Chondrocyte (in vitro differentiated cells): ENCODE data around the gene ATP2C1. TPM values are rescaled to one million over a fixed set of nuclear protein-coding genes. Genes with fewer than 3 reads are reported as not detected.

Experiments used
- DNase-seq: peaks from one replicate; pipeline ENCODE4 v3.0.0; 2021; ENCODE audit warnings: mixed read lengths, low spot score
- H3K27ac Mint-ChIP-seq: one replicate; pipeline ENCODE4 v1.8.0; 2021; ENCODE audit warnings: mild to moderate bottlenecking, moderate library complexity, mixed read lengths; ENCODE audit not compliant: unreplicated experiment
- H3K27me3 Mint-ChIP-seq: 2 replicates; pipeline ENCODE4 v1.8.0; 2021; ENCODE audit warnings: low read depth, mixed read lengths
- H3K36me3 Mint-ChIP-seq: 2 replicates; pipeline ENCODE4 v1.8.0; 2021; ENCODE audit warnings: low read depth, mixed read lengths
- H3K4me1 Mint-ChIP-seq: 2 replicates; pipeline ENCODE4 v1.8.0; 2021; ENCODE audit warnings: low read depth, mild to moderate bottlenecking, mixed read lengths
- H3K4me3 Mint-ChIP-seq: one replicate; pipeline ENCODE4 v1.8.0; 2021; ENCODE audit warnings: mild to moderate bottlenecking, moderate library complexity, mixed read lengths; ENCODE audit not compliant: unreplicated experiment
- H3K9me3 Mint-ChIP-seq: 2 replicates; pipeline ENCODE4 v1.8.0; 2021; ENCODE audit warnings: low read depth, mixed read lengths
- CTCF ChIP-seq: fragments of 200-600 bp; sonication (generic); IDR thresholded peaks from 2 replicates; pipeline ENCODE4 v1.5.0; 2021; ENCODE audit warnings: antibody characterized with exemption, mild to moderate bottlenecking, moderate library complexity
- total RNA-seq: library from RNA; stranded (reverse); gene quantifications from 3 replicates; pipeline ENCODE4 v1.2.1, GENCODE V29; 2021

The ATP2C1 gene
- total RNA-seq, 1 donor from 2014 or later, result 64.3 TPM

- Mint-ChIP-seq H3K4me1 (peaks cover 32% of the 10 kb centered on the region), H3K9me3 (no peaks in the 10 kb centered on the region), H3K27ac (no peak overlapping the region), H3K4me3 (no peak overlapping the region), H3K36me3 (no peaks in the 10 kb centered on the region), H3K27me3 (no peaks in the 10 kb centered on the region)
- no peak for DNase-seq
- TF ChIP-seq CTCF, result no peak
Measured at GRCh38 chr3:130905551-130905950, 11.7 kb downstream of the ATP2C1 start.

GRCh38 chr3:130906374-130906995, 12.6 kb downstream of the ATP2C1 start:
- peaks cover 23% of the 10 kb centered on the region for H3K4me1 Mint-ChIP-seq
- H3K4me3 Mint-ChIP-seq, result no peak overlapping the region
- no peak for TF ChIP-seq CTCF
- H3K27ac Mint-ChIP-seq, result peak overlapping the region; percentile 4
- peaks cover 1% of the 10 kb centered on the region for H3K36me3 Mint-ChIP-seq
- no peaks in the 10 kb centered on the region for H3K27me3 Mint-ChIP-seq
- no peaks in the 10 kb centered on the region for H3K9me3 Mint-ChIP-seq
- no peak for DNase-seq

- Mint-ChIP-seq H3K4me3 (no peak overlapping the region), H3K9me3 (no peaks in the 10 kb centered on the region), H3K36me3 (peaks cover 1% of the 10 kb centered on the region), H3K4me1 (peaks cover 18% of the 10 kb centered on the region), H3K27me3 (no peaks in the 10 kb centered on the region), H3K27ac (no peak overlapping the region)
- no peak for DNase-seq
- TF ChIP-seq CTCF, result no peak
Measured at GRCh38 chr3:130907500-130907899, 13.6 kb downstream of the ATP2C1 start.

- no peak for TF ChIP-seq CTCF
- H3K9me3 Mint-ChIP-seq, result no peaks in the 10 kb centered on the region
- no peak overlapping the region for H3K4me3 Mint-ChIP-seq
- no peak for DNase-seq
- no peak overlapping the region for H3K27ac Mint-ChIP-seq
- H3K4me1 Mint-ChIP-seq, result peaks cover 18% of the 10 kb centered on the region
- H3K27me3 Mint-ChIP-seq, result no peaks in the 10 kb centered on the region
- H3K36me3 Mint-ChIP-seq, result peaks cover 1% of the 10 kb centered on the region
Measured at GRCh38 chr3:130907966-130908365, 14.1 kb downstream of the ATP2C1 start.

- Mint-ChIP-seq H3K36me3 (peaks cover 1% of the 10 kb centered on the region), H3K4me1 (peaks cover 24% of the 10 kb centered on the region), H3K9me3 (peaks cover 7% of the 10 kb centered on the region), H3K4me3 (no peak overlapping the region), H3K27me3 (no peaks in the 10 kb centered on the region), H3K27ac (no peak overlapping the region)
- no peak for DNase-seq
- no peak for TF ChIP-seq CTCF
Measured at GRCh38 chr3:130915567-130916292, 21.8 kb downstream of the ATP2C1 start.
